Measurements from ENCODE around the gene SOHLH1. TPM values are rescaled to one million over a fixed set of nuclear protein-coding genes. Genes with fewer than 3 reads are reported as not detected.

The SOHLH1 gene
- total and polyA plus RNA-seq, 2 of the 4 experiments (the other 2 are of a cell fraction), result not detected

DNA sequence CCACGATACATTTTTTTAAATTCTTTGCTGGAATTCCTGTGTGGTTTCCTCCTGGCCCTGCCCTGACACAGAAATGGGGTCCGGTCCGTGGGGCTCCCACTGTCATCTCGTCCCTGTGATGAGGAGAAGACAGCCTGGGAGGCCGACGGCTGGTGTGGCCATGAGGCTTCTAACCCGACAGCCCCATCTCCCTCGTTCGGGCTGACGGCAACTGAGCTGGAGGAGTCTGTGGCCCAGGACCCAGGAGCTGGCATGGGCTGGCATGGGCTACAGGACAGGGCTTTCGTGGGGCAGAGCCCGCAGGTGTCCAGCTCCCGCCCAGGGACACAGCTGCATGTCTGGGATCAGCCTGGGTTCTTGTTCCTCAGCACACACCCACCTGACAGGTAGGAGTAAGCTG lies 22.4 kb downstream of the SOHLH1 start:
- in situ Hi-C loops (cut with MboI; ENCODE audit: low sequenced_read_pairs), result no loop called here
- Histone ChIP-seq H2AFZ (replicated peaks; ENCODE audit: low read length, poor library complexity) (no peak overlapping the region), H2AK9ac (replicated peaks; ENCODE audit: low read depth, low read length, poor library complexity) (no peak overlapping the region), H3K4ac (ENCODE audit: low read depth, low read length) (no peak overlapping the region), H3K79me1 (ENCODE audit: low read depth in 1 of 2, low read length in 2 of 2) (no peaks in the 10 kb centered on the region), H2AK5ac (ENCODE audit: low read depth, low read length) (no peak overlapping the region), H4K20me1 (ENCODE audit: insufficient read depth, low read length) (no peaks in the 10 kb centered on the region), H4K91ac (ENCODE audit: insufficient read depth, low read depth, low read length) (no peak overlapping the region), H4K8ac (ENCODE audit: low read depth in 2 of 2, low read length in 2 of 2) (no peak overlapping the region), H3K9me1 (ENCODE audit: insufficient read depth, low read length) (no peaks in the 10 kb centered on the region), H3K4me1 (ENCODE audit: control insufficient read depth, insufficient read depth, low read length) (no peaks in the 10 kb centered on the region), H3K4me2 (ENCODE audit: low read depth, low read length) (no peak overlapping the region), H2BK5ac (ENCODE audit: low read depth, low read length, poor library complexity, severe bottlenecking) (no peak overlapping the region), H3K56ac (ENCODE audit: extremely low read depth, insufficient read depth, low read length) (no peak overlapping the region), H2BK15ac (ENCODE audit: low read depth, low read length) (no peak overlapping the region), H4K5ac (ENCODE audit: low read depth, low read length) (no peak overlapping the region), H3K4me3 (ENCODE audit: insufficient read depth, low read depth, low read length) (no peak overlapping the region), H3K9me3 (ENCODE audit: control insufficient read depth, insufficient read depth, low read length) (no peaks in the 10 kb centered on the region), H3K18ac (ENCODE audit: low read depth, low read length) (no peak overlapping the region), H3K27me3 (ENCODE audit: control insufficient read depth, insufficient read depth, low read length) (no peaks in the 10 kb centered on the region; the same call in 1 of the 2 replicates), H3K9ac (ENCODE audit: low read depth, low read length) (no peak overlapping the region), H3K36me3 (ENCODE audit: control insufficient read depth, insufficient read depth, low read length) (no peaks in the 10 kb centered on the region), H3K23ac (ENCODE audit: low read depth, low read length) (no peak overlapping the region), H2BK20ac (ENCODE audit: low read depth, low read length) (no peak overlapping the region), H3K27ac (ENCODE audit: insufficient read depth, low read length) (no peak overlapping the region), H2BK120ac (ENCODE audit: low read depth, low read length) (no peak overlapping the region), H3K14ac (replicated peaks; ENCODE audit: low read depth, low read length) (no peak overlapping the region)
- TF ChIP-seq CHD1 (IDR thresholded peaks at IDR 0.05; ENCODE audit: low read depth, low read length) (no peak), SMC3 (IDR thresholded peaks at IDR 0.05; ENCODE audit: low read depth, low read length) (no peak), MXI1 (IDR thresholded peaks at IDR 0.05; ENCODE audit: borderline replicate concordance, low read depth, low read length) (no peak), CEBPB (IDR thresholded peaks at IDR 0.05; ENCODE audit: low read depth, low read length) (no peak), RFX5 (IDR thresholded peaks at IDR 0.05; ENCODE audit: low read depth, low read length) (no peak), RCOR1 (IDR thresholded peaks at IDR 0.05; ENCODE audit: insufficient replicate concordance, low read length) (no peak), RAD21 (IDR thresholded peaks at IDR 0.05; ENCODE audit: low read length) (no peak), MAFK (IDR thresholded peaks at IDR 0.05; ENCODE audit: low read depth, low read length) (no peak), NFE2L2 (IDR thresholded peaks at IDR 0.05; ENCODE audit: low read depth, low read length) (no peak), FOS (IDR thresholded peaks at IDR 0.05; ENCODE audit: low read depth, low read length) (no peak), POLR2A (IDR thresholded peaks at IDR 0.05; ENCODE audit: low read depth, low read length) (no peak), MAZ (IDR thresholded peaks at IDR 0.05; ENCODE audit: borderline replicate concordance, low read depth, low read length) (no peak), BHLHE40 (IDR thresholded peaks at IDR 0.05; ENCODE audit: low read depth, low read length) (no peak)
- TF ChIP-seq, protein P1, sequence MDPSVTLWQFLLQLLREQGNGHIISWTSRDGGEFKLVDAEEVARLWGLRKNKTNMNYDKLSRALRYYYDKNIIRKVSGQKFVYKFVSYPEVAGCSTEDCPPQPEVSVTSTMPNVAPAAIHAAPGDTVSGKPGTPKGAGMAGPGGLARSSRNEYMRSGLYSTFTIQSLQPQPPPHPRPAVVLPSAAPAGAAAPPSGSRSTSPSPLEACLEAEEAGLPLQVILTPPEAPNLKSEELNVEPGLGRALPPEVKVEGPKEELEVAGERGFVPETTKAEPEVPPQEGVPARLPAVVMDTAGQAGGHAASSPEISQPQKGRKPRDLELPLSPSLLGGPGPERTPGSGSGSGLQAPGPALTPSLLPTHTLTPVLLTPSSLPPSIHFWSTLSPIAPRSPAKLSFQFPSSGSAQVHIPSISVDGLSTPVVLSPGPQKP (IDR thresholded peaks at IDR 0.05; ENCODE audit: borderline replicate concordance, low read depth, low read length), result no peak
- TF ChIP-seq, protein P2, sequence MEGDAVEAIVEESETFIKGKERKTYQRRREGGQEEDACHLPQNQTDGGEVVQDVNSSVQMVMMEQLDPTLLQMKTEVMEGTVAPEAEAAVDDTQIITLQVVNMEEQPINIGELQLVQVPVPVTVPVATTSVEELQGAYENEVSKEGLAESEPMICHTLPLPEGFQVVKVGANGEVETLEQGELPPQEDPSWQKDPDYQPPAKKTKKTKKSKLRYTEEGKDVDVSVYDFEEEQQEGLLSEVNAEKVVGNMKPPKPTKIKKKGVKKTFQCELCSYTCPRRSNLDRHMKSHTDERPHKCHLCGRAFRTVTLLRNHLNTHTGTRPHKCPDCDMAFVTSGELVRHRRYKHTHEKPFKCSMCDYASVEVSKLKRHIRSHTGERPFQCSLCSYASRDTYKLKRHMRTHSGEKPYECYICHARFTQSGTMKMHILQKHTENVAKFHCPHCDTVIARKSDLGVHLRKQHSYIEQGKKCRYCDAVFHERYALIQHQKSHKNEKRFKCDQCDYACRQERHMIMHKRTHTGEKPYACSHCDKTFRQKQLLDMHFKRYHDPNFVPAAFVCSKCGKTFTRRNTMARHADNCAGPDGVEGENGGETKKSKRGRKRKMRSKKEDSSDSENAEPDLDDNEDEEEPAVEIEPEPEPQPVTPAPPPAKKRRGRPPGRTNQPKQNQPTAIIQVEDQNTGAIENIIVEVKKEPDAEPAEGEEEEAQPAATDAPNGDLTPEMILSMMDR (conservative IDR thresholded peaks at IDR 0.05; ENCODE audit: low read depth, low read length), result no peak
- TF ChIP-seq, protein P3, sequence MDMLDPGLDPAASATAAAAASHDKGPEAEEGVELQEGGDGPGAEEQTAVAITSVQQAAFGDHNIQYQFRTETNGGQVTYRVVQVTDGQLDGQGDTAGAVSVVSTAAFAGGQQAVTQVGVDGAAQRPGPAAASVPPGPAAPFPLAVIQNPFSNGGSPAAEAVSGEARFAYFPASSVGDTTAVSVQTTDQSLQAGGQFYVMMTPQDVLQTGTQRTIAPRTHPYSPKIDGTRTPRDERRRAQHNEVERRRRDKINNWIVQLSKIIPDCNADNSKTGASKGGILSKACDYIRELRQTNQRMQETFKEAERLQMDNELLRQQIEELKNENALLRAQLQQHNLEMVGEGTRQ (IDR thresholded peaks at IDR 0.05; ENCODE audit: low read depth, low read length), result no peak
- CTCF ChIA-PET, result interaction anchor here (0.6 kb wide), 1 partner anchor 593 kb away, joined by 3 read pairs; no protein-coding TSS in a partner anchor
- 56% methylated on average over 1 of the region's 13 CpGs; no CpG with 5 or more reads in 1 of the 2 experiments for WGBS, 2 experiments (ENCODE audit: extremely low coverage in 2 of 2, insufficient read length in 1 of 2)
- no TSS peak for BruUV-seq (replicated peaks)
- no peak for ATAC-seq (ENCODE audit: low read depth)
- POLR2A ChIA-PET (ENCODE audit: unreplicated experiment), result no interaction called here
- intact Hi-C loops (cut with micrococcal nuclease), result no loop called here
- no peak for DNase-seq
- dilution Hi-C loops (cut with HindIII; ENCODE audit: low sequenced_read_pairs, unreplicated experiment), result no loop called here
